Measurements from ENCODE around the gene NELL1. TPM values are rescaled to one million over a fixed set of nuclear protein-coding genes. Genes with fewer than 3 reads are reported as not detected.

NELL1 gene
- total RNA-seq, 1 experiment from 2014 or later, result 0.34 TPM

- no peak for DNase-seq (ENCODE audit: low spot score)
- in situ Hi-C loops (cut with HindIII; ENCODE audit: low sequenced_read_pairs), result no loop called here
These were observed 7.9 kb upstream of the NELL1 start for GRCh38 chr11:20661445-20661844.

- in situ Hi-C loops (cut with HindIII; ENCODE audit: low sequenced_read_pairs), result no loop called here
- no peak for DNase-seq (ENCODE audit: low spot score)
These were observed 7.5 kb upstream of the NELL1 start for GRCh38 chr11:20661850-20662249.

GRCh38 chr11:20668131-20668809 is 1.1 kb upstream of the NELL1 start:
- in situ Hi-C loops (cut with HindIII; ENCODE audit: low sequenced_read_pairs), result no loop called here

GRCh38 chr11:20669820-20670684 is 666 bp downstream of the NELL1 start:
- in situ Hi-C loops (cut with HindIII; ENCODE audit: low sequenced_read_pairs), result no loop called here

More at GRCh38 chr11:20668131-20668809, 1.1 kb upstream of the NELL1 start:
- no peak for DNase-seq (ENCODE audit: low spot score)

GRCh38 chr11:20670932-20671403 is 1.6 kb downstream of the NELL1 start:
- in situ Hi-C loops (cut with HindIII; ENCODE audit: low sequenced_read_pairs), result no loop called here
- no peak for DNase-seq (ENCODE audit: low spot score)

More at GRCh38 chr11:20669820-20670684, 666 bp downstream of the NELL1 start:
- DNase-seq (ENCODE audit: low spot score), result no peak

GRCh38 chr11:20671856-20672546 is 2.6 kb downstream of the NELL1 start:
- DNase-seq (ENCODE audit: low spot score), result peak; percentile 15
- in situ Hi-C loops (cut with HindIII; ENCODE audit: low sequenced_read_pairs), result no loop called here

- in situ Hi-C loops (cut with HindIII; ENCODE audit: low sequenced_read_pairs), result no loop called here
- peak; percentile 22 for DNase-seq (ENCODE audit: low spot score)
These were observed 3.2 kb downstream of the NELL1 start for GRCh38 chr11:20672575-20672974.

GRCh38 chr11:20676658-20677057 is 7.3 kb downstream of the NELL1 start:
- in situ Hi-C loops (cut with HindIII; ENCODE audit: low sequenced_read_pairs), result no loop called here
- no peak for DNase-seq (ENCODE audit: low spot score)

- in situ Hi-C loops (cut with HindIII; ENCODE audit: low sequenced_read_pairs), result no loop called here
- DNase-seq (ENCODE audit: low spot score), result no peak
These were observed 19.4 kb downstream of the NELL1 start for GRCh38 chr11:20688761-20689160.

- in situ Hi-C loops (cut with HindIII; ENCODE audit: low sequenced_read_pairs), result no loop called here
- no peak for DNase-seq (ENCODE audit: low spot score)
These were observed 38.5 kb downstream of the NELL1 start for GRCh38 chr11:20707876-20708275.

GRCh38 chr11:20712912-20713311 is 43.5 kb downstream of the NELL1 start:
- in situ Hi-C loops (cut with HindIII; ENCODE audit: low sequenced_read_pairs), result no loop called here
- no peak for DNase-seq (ENCODE audit: low spot score)

GRCh38 chr11:20715464-20715863 is 46.1 kb downstream of the NELL1 start:
- in situ Hi-C loops (cut with HindIII; ENCODE audit: low sequenced_read_pairs), result no loop called here
- DNase-seq (ENCODE audit: low spot score), result no peak

- in situ Hi-C loops (cut with HindIII; ENCODE audit: low sequenced_read_pairs), result no loop called here
- no peak for DNase-seq (ENCODE audit: low spot score)
These were observed 46.5 kb downstream of the NELL1 start for GRCh38 chr11:20715931-20716330.

GRCh38 chr11:20719821-20720220 is 50.4 kb downstream of the NELL1 start:
- DNase-seq (ENCODE audit: low spot score), result no peak
- in situ Hi-C loops (cut with HindIII; ENCODE audit: low sequenced_read_pairs), result no loop called here

- in situ Hi-C loops (cut with HindIII; ENCODE audit: low sequenced_read_pairs), result no loop called here
- DNase-seq (ENCODE audit: low spot score), result no peak
These were observed 54.0 kb downstream of the NELL1 start for GRCh38 chr11:20723366-20723765.

GRCh38 chr11:20729597-20730105 is 60.3 kb downstream of the NELL1 start:
- in situ Hi-C loops (cut with HindIII; ENCODE audit: low sequenced_read_pairs), result no loop called here
- DNase-seq (ENCODE audit: low spot score), result no peak

GRCh38 chr11:20731676-20732215 is 62.4 kb downstream of the NELL1 start:
- DNase-seq (ENCODE audit: low spot score), result no peak
- in situ Hi-C loops (cut with HindIII; ENCODE audit: low sequenced_read_pairs), result no loop called here

GRCh38 chr11:20739107-20739506 is 69.7 kb downstream of the NELL1 start:
- no peak for DNase-seq (ENCODE audit: low spot score)
- in situ Hi-C loops (cut with HindIII; ENCODE audit: low sequenced_read_pairs), result no loop called here

GRCh38 chr11:20739577-20739976 is 70.2 kb downstream of the NELL1 start:
- in situ Hi-C loops (cut with HindIII; ENCODE audit: low sequenced_read_pairs), result no loop called here
- no peak for DNase-seq (ENCODE audit: low spot score)
